Right lobe of liver (tissue), 6 donors: ENCODE data around the gene PNPLA7. TPM values are rescaled to one million over a fixed set of nuclear protein-coding genes. Genes with fewer than 3 reads are reported as not detected.

Source experiments
- ATAC-seq, 4 donors: fragments of 200-7000 bp; cut with Tn5 transposase; one replicate each; pipeline ENCODE4 v1.9.1; 2020; ENCODE audit warnings: mild to moderate bottlenecking in 4 of 4, moderate library complexity in 4 of 4
- DNase-seq, 3 donors: peaks; one replicate each; pipeline ENCODE4 v3.0.0-alpha.2; 2020
- H3K27ac ChIP-seq, 3 donors: fragments of 200-600 bp; one replicate each; pipeline ENCODE4 v1.8.0; 2022
- H3K27me3 ChIP-seq, 2 donors: fragments of 200-600 bp; one replicate each; pipeline ENCODE4 v1.8.0; 2022
- H3K36me3 ChIP-seq, 4 donors: fragments of 200-600 bp; sonication (generic) in 1 of 4; one replicate each; pipeline versions ENCODE4 v1.5.1 to v1.8.0; 2017 to 2022; ENCODE audit warnings: control low read depth in 1 of 4
- H3K4me1 ChIP-seq, 4 donors: fragments of 200-600 bp; sonication (generic) in 1 of 4; one replicate each; pipeline versions ENCODE4 v1.5.1 to v1.8.0; 2017 to 2022; ENCODE audit warnings: control low read depth in 1 of 4
- H3K4me3 ChIP-seq, 3 donors: fragments of 200-600 bp; one replicate each; pipeline ENCODE4 v1.8.0; 2022
- H3K9me3 ChIP-seq, 4 donors: fragments of 200-600 bp; sonication (generic) in 1 of 4; one replicate each; pipeline versions ENCODE4 v1.5.1 to v1.8.0; 2017 to 2022; ENCODE audit warnings: control low read depth in 1 of 4
- CTCF ChIP-seq, 4 donors: fragments of 200-600 bp in 3 of 4; fragments of 450-650 bp in 1 of 4; IDR thresholded peaks; one replicate each; pipeline versions ENCODE4 v1.5.1 to v1.8.0; 2016 to 2022; ENCODE audit warnings: antibody characterized with exemption in 4 of 4, mild to moderate bottlenecking in 2 of 4
- POLR2A ChIP-seq: fragments of 450-650 bp; IDR thresholded peaks from one replicate; pipeline ENCODE4 v1.6.1; 2017; ENCODE audit warnings: antibody characterized with exemption, mild to moderate bottlenecking
- WGBS: methylation state at CpG from one replicate; pipeline ENCODE4 v1.1.6; 2018; ENCODE audit warnings: low coverage, low lambda C conversion rate; ENCODE audit not compliant: insufficient coverage; ENCODE audit errors: missing lambda C conversion rate; 5-methylcytosine and 5-hydroxymethylcytosine counted together
- intact Hi-C, 2 donors: fragments of 100-400 bp; cut with DNase I; formaldehyde crosslinking; loops; one replicate each; pipeline versions ENCODE4 v1.11.2 to v1.14.1; 2022
- total RNA-seq, 6 experiments: library from RNA; depleted of rRNA in 2 of 6; stranded (reverse); fragments of >200 nt in 2 of 6; fragmentation: NEBNext Ultra II Directional in 3 of 6; extraction: Animal tissue kit (Norgen Biotek cat#: 25700) in 3 of 6; gene quantifications; one replicate each; pipeline versions ENCODE4 v1.1.0 to v1.2.4, GENCODE V29; 2016 to 2023
- donor health status: DM: no; HTN: yes; CAD: no.
- donor health status: DM: no; HTN: no; CAD: no.
- donor health status: DM: no; HTN: no; CAD: no.
- donor health status: DM: no; HTN: yes; CAD: no.
- donor health status: DM: no; HTN: yes; CAD: no.

PNPLA7 gene
- total RNA-seq, 6 experiments from 2014 or later = 3.9 to 15.6 (median 7.4) TPM

GRCh38 chr9:137428311-137428630 is 121.9 kb downstream of the PNPLA7 start:
- ATAC-seq = no peak
- intact Hi-C loops = no loop called here

GRCh38 chr9:137427454-137428310 is 122.5 kb downstream of the PNPLA7 start:
- H3K4me3 ChIP-seq = no peak overlapping the region
- peaks cover 0 to 3% (median 0%) of the 10 kb centered on the region in 4 donors for H3K4me1 ChIP-seq
- ATAC-seq (no peak), DNase-seq (peak in 2 of 3 donors; percentile 19 to 40)
- no peaks in the 10 kb centered on the region for H3K36me3 ChIP-seq
- H3K27me3 ChIP-seq = no peaks in the 10 kb centered on the region
- intact Hi-C loops = no loop called here
- H3K9me3 ChIP-seq = no peaks in the 10 kb centered on the region
- 82% methylated on average over 6 of the region's 27 CpGs for WGBS
- TF ChIP-seq CTCF (IDR thresholded peaks at IDR 0.05) = no peak
- no peak for TF ChIP-seq POLR2A
- no peak overlapping the region for H3K27ac ChIP-seq

More at GRCh38 chr9:137428311-137428630, 121.9 kb downstream of the PNPLA7 start:
- no peaks in the 10 kb centered on the region for H3K9me3 ChIP-seq
- peaks cover 0 to 3% (median 0%) of the 10 kb centered on the region in 4 donors for H3K4me1 ChIP-seq
- no peaks in the 10 kb centered on the region for H3K27me3 ChIP-seq
- H3K27ac ChIP-seq = no peak overlapping the region
- DNase-seq = peak in 1 of 3 donors; percentile 10
- WGBS = 90% methylated on average over 1 of the region's 6 CpGs
- H3K4me3 ChIP-seq = no peak overlapping the region
- no peak for TF ChIP-seq POLR2A
- no peak for TF ChIP-seq CTCF (IDR thresholded peaks at IDR 0.05)
- no peaks in the 10 kb centered on the region for H3K36me3 ChIP-seq

GRCh38 chr9:137426018-137426681 is 124.1 kb downstream of the PNPLA7 start:
- intact Hi-C loops = no loop called here
- peaks cover 0 to 11% (median 0%) of the 10 kb centered on the region in 4 donors for H3K4me1 ChIP-seq
- H3K27ac ChIP-seq = no peak overlapping the region
- H3K4me3 ChIP-seq = no peak overlapping the region
- no peaks in the 10 kb centered on the region for H3K9me3 ChIP-seq
- H3K36me3 ChIP-seq = no peaks in the 10 kb centered on the region
- H3K27me3 ChIP-seq = no peaks in the 10 kb centered on the region
- TF ChIP-seq CTCF (IDR thresholded peaks at IDR 0.05) = no peak
- TF ChIP-seq POLR2A = no peak
- ATAC-seq = no peak
- DNase-seq = peak in 2 of 3 donors; percentile 17 to 51
- 86% methylated on average over 13 of the region's 18 CpGs for WGBS

GRCh38 chr9:137423514-137424291 is 126.5 kb downstream of the PNPLA7 start:
- 20% methylated on average over 11 of the region's 77 CpGs for WGBS

More at GRCh38 chr9:137423514-137424291, 126.5 kb downstream of the PNPLA7 start:
- Histone ChIP-seq H3K4me3 (peak overlapping the region; percentile 71 to 94 (median 78)), H3K27ac (peak overlapping the region; percentile 26 to 63 (median 57)), H3K36me3 (no peaks in the 10 kb centered on the region), H3K27me3 (no peaks in the 10 kb centered on the region), H3K4me1 (peaks cover 0 to 11% (median 0%) of the 10 kb centered on the region in 4 donors), H3K9me3 (no peaks in the 10 kb centered on the region)
- intact Hi-C loops = no loop called here
- TF ChIP-seq POLR2A (no peak), CTCF (IDR thresholded peaks at IDR 0.05) (peak in 3 of 4 donors; percentile 0 to 13 (median 4))
- ATAC-seq (peak; percentile 7 to 60 (median 20)), DNase-seq (peak; percentile 54 to 76 (median 56))
